ENCODE data around the gene NAGPA. TPM values are rescaled to one million over a fixed set of nuclear protein-coding genes. Genes with fewer than 3 reads are reported as not detected.

The NAGPA gene
- total RNA-seq, 1 donor from 2014 or later: 17.4 TPM

GRCh38 chr16:5060073-5060641 lies 26.4 kb upstream of the NAGPA start:
- no peak for DNase-seq (ENCODE audit: low read depth)
- Mint-ChIP-seq H3K4me1 (ENCODE audit: low read depth, unreplicated experiment) (peaks cover 2% of the 10 kb centered on the region), H3K36me3 (ENCODE audit: low read depth, unreplicated experiment) (no peaks in the 10 kb centered on the region), H3K9me3 (ENCODE audit: unreplicated experiment) (no peaks in the 10 kb centered on the region), H3K27me3 (ENCODE audit: low read depth, unreplicated experiment) (peaks cover 21% of the 10 kb centered on the region), H3K4me3 (ENCODE audit: unreplicated experiment) (no peak overlapping the region), H3K27ac (ENCODE audit: unreplicated experiment) (no peak overlapping the region)
- H3K9ac ChIP-seq (ENCODE audit: low read length): no peak overlapping the region
- no peak overlapping the region for H3K4me3 ChIP-seq (ENCODE audit: insufficient read depth, low read depth, low read length)
- no peak for TF ChIP-seq EZH2 (IDR thresholded peaks at IDR 0.05; ENCODE audit: insufficient read depth, low read length)
- TF ChIP-seq CTCF (IDR thresholded peaks at IDR 0.05; ENCODE audit: insufficient read depth, low read depth, low read length): no peak
- no peak overlapping the region for H3K27ac ChIP-seq (ENCODE audit: low read depth, low read length)
- no peak overlapping the region for H3K4me2 ChIP-seq (ENCODE audit: low read length)
- FAIRE-seq: no peak
- no peaks in the 10 kb centered on the region for H3K4me1 ChIP-seq (ENCODE audit: insufficient read depth, low read length)
- H2AFZ ChIP-seq (ENCODE audit: low read depth, low read length): no peak overlapping the region
- H3K9me3 ChIP-seq (ENCODE audit: insufficient read depth, low read depth, low read length): no peaks in the 10 kb centered on the region
- H4K20me1 ChIP-seq (ENCODE audit: insufficient read depth, low read length): no peaks in the 10 kb centered on the region
- peaks cover 20% of the 10 kb centered on the region for H3K27me3 ChIP-seq (ENCODE audit: insufficient read depth, low read length)
- no peaks in the 10 kb centered on the region for H3K36me3 ChIP-seq (ENCODE audit: insufficient read depth, low read length)
- H3K79me2 ChIP-seq (ENCODE audit: insufficient read depth, low read length): no peaks in the 10 kb centered on the region

GRCh38 chr16:5059386-5060072 lies 25.8 kb upstream of the NAGPA start:
- Histone ChIP-seq H3K4me3 (ENCODE audit: insufficient read depth, low read depth, low read length) (no peak overlapping the region), H3K79me2 (ENCODE audit: insufficient read depth, low read length) (no peaks in the 10 kb centered on the region), H3K9me3 (ENCODE audit: insufficient read depth, low read depth, low read length) (no peaks in the 10 kb centered on the region), H3K36me3 (ENCODE audit: insufficient read depth, low read length) (no peaks in the 10 kb centered on the region), H3K4me2 (ENCODE audit: low read length) (no peak overlapping the region), H4K20me1 (ENCODE audit: insufficient read depth, low read length) (no peaks in the 10 kb centered on the region), H3K27ac (ENCODE audit: low read depth, low read length) (no peak overlapping the region), H3K9ac (ENCODE audit: low read length) (no peak overlapping the region), H2AFZ (ENCODE audit: low read depth, low read length) (no peak overlapping the region), H3K4me1 (ENCODE audit: insufficient read depth, low read length) (no peaks in the 10 kb centered on the region), H3K27me3 (ENCODE audit: insufficient read depth, low read length) (peaks cover 14% of the 10 kb centered on the region)
- FAIRE-seq (no peak), DNase-seq (ENCODE audit: low read depth) (no peak)
- Mint-ChIP-seq H3K4me1 (ENCODE audit: low read depth, unreplicated experiment) (peaks cover 2% of the 10 kb centered on the region), H3K9me3 (ENCODE audit: unreplicated experiment) (no peaks in the 10 kb centered on the region), H3K27ac (ENCODE audit: unreplicated experiment) (no peak overlapping the region), H3K4me3 (ENCODE audit: unreplicated experiment) (no peak overlapping the region), H3K36me3 (ENCODE audit: low read depth, unreplicated experiment) (no peaks in the 10 kb centered on the region), H3K27me3 (ENCODE audit: low read depth, unreplicated experiment) (peaks cover 19% of the 10 kb centered on the region)
- TF ChIP-seq EZH2 (IDR thresholded peaks at IDR 0.05; ENCODE audit: insufficient read depth, low read length): no peak
- TF ChIP-seq CTCF (IDR thresholded peaks at IDR 0.05; ENCODE audit: insufficient read depth, low read depth, low read length): no peak

- H3K36me3 ChIP-seq (ENCODE audit: insufficient read depth, low read length): no peaks in the 10 kb centered on the region
- Mint-ChIP-seq H3K4me1 (ENCODE audit: low read depth, unreplicated experiment) (peaks cover 2% of the 10 kb centered on the region), H3K4me3 (ENCODE audit: unreplicated experiment) (no peak overlapping the region), H3K36me3 (ENCODE audit: low read depth, unreplicated experiment) (no peaks in the 10 kb centered on the region), H3K27ac (ENCODE audit: unreplicated experiment) (peak overlapping the region; percentile 41), H3K27me3 (ENCODE audit: low read depth, unreplicated experiment) (peaks cover 15% of the 10 kb centered on the region), H3K9me3 (ENCODE audit: unreplicated experiment) (no peaks in the 10 kb centered on the region)
- no peak overlapping the region for H3K9ac ChIP-seq (ENCODE audit: low read length)
- no peak for TF ChIP-seq EZH2 (IDR thresholded peaks at IDR 0.05; ENCODE audit: insufficient read depth, low read length)
- TF ChIP-seq CTCF (IDR thresholded peaks at IDR 0.05; ENCODE audit: insufficient read depth, low read depth, low read length): peak; percentile 24
- peak overlapping the region; percentile 32 for H3K4me2 ChIP-seq (ENCODE audit: low read length)
- H3K27me3 ChIP-seq (ENCODE audit: insufficient read depth, low read length): peaks cover 12% of the 10 kb centered on the region
- no peak overlapping the region for H3K27ac ChIP-seq (ENCODE audit: low read depth, low read length)
- no peaks in the 10 kb centered on the region for H3K9me3 ChIP-seq (ENCODE audit: insufficient read depth, low read depth, low read length)
- H2AFZ ChIP-seq (ENCODE audit: low read depth, low read length): peak overlapping the region; percentile 56
- H3K79me2 ChIP-seq (ENCODE audit: insufficient read depth, low read length): no peaks in the 10 kb centered on the region
- no peaks in the 10 kb centered on the region for H3K4me1 ChIP-seq (ENCODE audit: insufficient read depth, low read length)
- FAIRE-seq (no peak), DNase-seq (ENCODE audit: low read depth) (no peak)
- no peaks in the 10 kb centered on the region for H4K20me1 ChIP-seq (ENCODE audit: insufficient read depth, low read length)
- H3K4me3 ChIP-seq (ENCODE audit: insufficient read depth, low read depth, low read length): no peak overlapping the region
These were observed 24.7 kb upstream of the NAGPA start for GRCh38 chr16:5058476-5058875.
